Ishikawa (cell line): ENCODE results near the gene ARPC1A.

Experiments used
- CEBPB ChIP-seq: IDR thresholded peaks from 2 replicates; pipeline ENCODE4 v1.6.1; 2012
- CREB1 ChIP-seq: IDR thresholded peaks from 2 replicates; pipeline ENCODE4 v1.6.1; 2012; ENCODE audit warnings: low read depth
- EGR1 ChIP-seq: IDR thresholded peaks from 2 replicates; pipeline ENCODE4 v1.6.1; 2012
- EP300 ChIP-seq: IDR thresholded peaks from 2 replicates; pipeline ENCODE4 v1.6.1; 2012; ENCODE audit warnings: borderline replicate concordance
- FOXM1 ChIP-seq: IDR thresholded peaks from 2 replicates; pipeline ENCODE4 v1.6.1; 2012; ENCODE audit warnings: low read depth, borderline replicate concordance
- MAX ChIP-seq: IDR thresholded peaks from 2 replicates; pipeline ENCODE4 v1.6.1; 2012
- NFIC ChIP-seq: IDR thresholded peaks from 2 replicates; pipeline ENCODE4 v1.6.1; 2012
- RAD21 ChIP-seq: IDR thresholded peaks from 2 replicates; pipeline ENCODE4 v1.6.1; 2012; ENCODE audit warnings: low read depth
- TAF1 ChIP-seq: IDR thresholded peaks from 2 replicates; pipeline ENCODE4 v1.6.1; 2012; ENCODE audit warnings: low read depth, mild to moderate bottlenecking
- TCF12 ChIP-seq: IDR thresholded peaks from 2 replicates; pipeline ENCODE4 v1.6.1; 2012; ENCODE audit warnings: low read depth
- TEAD4 ChIP-seq: IDR thresholded peaks from 2 replicates; pipeline ENCODE4 v1.6.1; 2012
- USF1 ChIP-seq: IDR thresholded peaks from 2 replicates; pipeline ENCODE4 v1.6.1; 2012
- YY1 ChIP-seq: IDR thresholded peaks from 2 replicates; pipeline ENCODE4 v1.6.1; 2012; ENCODE audit warnings: low read depth
- ZBTB7A ChIP-seq: IDR thresholded peaks from 2 replicates; pipeline ENCODE4 v1.6.1; 2012; ENCODE audit warnings: low read depth
- TF ChIP-seq, protein P1 (sequence below): IDR thresholded peaks from 2 replicates; pipeline ENCODE4 v1.6.1; 2012; ENCODE audit warnings: low read depth, mild to moderate bottlenecking

ARPC1A gene

GRCh38 chr7:99339595-99339994 lies 13.9 kb downstream of the ARPC1A start:
- TF ChIP-seq RAD21 (no peak), ZBTB7A (no peak), MAX (no peak), TAF1 (no peak), NFIC (no peak), TEAD4 (no peak), CEBPB (no peak), USF1 (no peak), CREB1 (no peak), TCF12 (no peak), YY1 (no peak), FOXM1 (no peak)
- TF ChIP-seq, protein P1, sequence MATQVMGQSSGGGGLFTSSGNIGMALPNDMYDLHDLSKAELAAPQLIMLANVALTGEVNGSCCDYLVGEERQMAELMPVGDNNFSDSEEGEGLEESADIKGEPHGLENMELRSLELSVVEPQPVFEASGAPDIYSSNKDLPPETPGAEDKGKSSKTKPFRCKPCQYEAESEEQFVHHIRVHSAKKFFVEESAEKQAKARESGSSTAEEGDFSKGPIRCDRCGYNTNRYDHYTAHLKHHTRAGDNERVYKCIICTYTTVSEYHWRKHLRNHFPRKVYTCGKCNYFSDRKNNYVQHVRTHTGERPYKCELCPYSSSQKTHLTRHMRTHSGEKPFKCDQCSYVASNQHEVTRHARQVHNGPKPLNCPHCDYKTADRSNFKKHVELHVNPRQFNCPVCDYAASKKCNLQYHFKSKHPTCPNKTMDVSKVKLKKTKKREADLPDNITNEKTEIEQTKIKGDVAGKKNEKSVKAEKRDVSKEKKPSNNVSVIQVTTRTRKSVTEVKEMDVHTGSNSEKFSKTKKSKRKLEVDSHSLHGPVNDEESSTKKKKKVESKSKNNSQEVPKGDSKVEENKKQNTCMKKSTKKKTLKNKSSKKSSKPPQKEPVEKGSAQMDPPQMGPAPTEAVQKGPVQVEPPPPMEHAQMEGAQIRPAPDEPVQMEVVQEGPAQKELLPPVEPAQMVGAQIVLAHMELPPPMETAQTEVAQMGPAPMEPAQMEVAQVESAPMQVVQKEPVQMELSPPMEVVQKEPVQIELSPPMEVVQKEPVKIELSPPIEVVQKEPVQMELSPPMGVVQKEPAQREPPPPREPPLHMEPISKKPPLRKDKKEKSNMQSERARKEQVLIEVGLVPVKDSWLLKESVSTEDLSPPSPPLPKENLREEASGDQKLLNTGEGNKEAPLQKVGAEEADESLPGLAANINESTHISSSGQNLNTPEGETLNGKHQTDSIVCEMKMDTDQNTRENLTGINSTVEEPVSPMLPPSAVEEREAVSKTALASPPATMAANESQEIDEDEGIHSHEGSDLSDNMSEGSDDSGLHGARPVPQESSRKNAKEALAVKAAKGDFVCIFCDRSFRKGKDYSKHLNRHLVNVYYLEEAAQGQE = no peak

GRCh38 chr7:99340659-99341058 lies 15.0 kb downstream of the ARPC1A start:
- TF ChIP-seq ZBTB7A = no peak

- TF ChIP-seq NFIC (no peak), CEBPB (no peak), FOXM1 (no peak), TCF12 (no peak), EGR1 (no peak), YY1 (no peak), RAD21 (no peak), ZBTB7A (no peak), TEAD4 (no peak), CREB1 (no peak), TAF1 (no peak), MAX (no peak), EP300 (no peak), USF1 (no peak)
- TF ChIP-seq, protein P1 = no peak
Observed at GRCh38 chr7:99344061-99344647, 18.5 kb downstream of the ARPC1A start.

- no peak for TF ChIP-seq YY1
Observed at GRCh38 chr7:99352247-99352646, 26.5 kb downstream of the ARPC1A start.

DNA sequence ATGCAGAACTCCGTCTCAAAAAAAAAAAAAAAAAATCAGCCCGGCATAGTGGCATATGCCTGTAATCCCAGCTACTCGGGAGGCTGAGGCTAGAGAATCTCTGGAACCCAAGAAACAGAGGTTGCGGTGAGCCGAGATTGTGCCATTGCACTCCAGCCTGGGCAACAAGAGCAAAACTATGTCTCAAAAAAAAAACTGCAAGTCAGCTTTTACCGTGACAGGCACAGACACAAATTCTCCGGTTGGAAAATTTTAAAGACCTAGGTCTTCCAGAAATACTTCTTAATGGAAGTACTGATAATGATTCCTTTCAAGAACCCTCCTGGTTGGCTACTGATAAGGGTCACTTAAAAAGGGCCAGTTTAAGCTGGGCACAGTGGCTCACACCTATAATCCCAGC lies 29.4 kb downstream of the ARPC1A start:
- TF ChIP-seq MAX (no peak), YY1 (no peak), CREB1 (no peak), EGR1 (no peak), ZBTB7A (no peak), USF1 (no peak), RAD21 (no peak), TAF1 (no peak), TCF12 (no peak)
- TF ChIP-seq, protein P1 = no peak
